GM18499 (cell line): ENCODE results near the gene ACTL6B.

Experiments used
- ATAC-seq: cut with Tn5 transposase; IDR thresholded peaks from one replicate; pipeline ENCODE4 v1.9.1; 2021; ENCODE audit warnings: moderate number of reproducible peaks; ENCODE audit not compliant: insufficient read depth, unreplicated experiment

ACTL6B gene

GRCh38 chr7:100630066-100630465 is 26.2 kb downstream of the ACTL6B start:
- no peak for ATAC-seq

GRCh38 chr7:100629117-100629716 is 27.0 kb downstream of the ACTL6B start:
- ATAC-seq: no peak

- ATAC-seq: no peak
These were observed 29.1 kb downstream of the ACTL6B start for GRCh38 chr7:100627238-100627549.

- no peak for ATAC-seq
These were observed 29.6 kb downstream of the ACTL6B start for GRCh38 chr7:100626530-100627237.

- ATAC-seq: no peak
These were observed 30.2 kb downstream of the ACTL6B start for GRCh38 chr7:100626055-100626454.

- no peak for ATAC-seq
These were observed 32.1 kb downstream of the ACTL6B start for GRCh38 chr7:100623951-100624824.

GRCh38 chr7:100621554-100621953 is 34.7 kb downstream of the ACTL6B start:
- ATAC-seq: no peak

GRCh38 chr7:100620804-100621203 is 35.4 kb downstream of the ACTL6B start:
- ATAC-seq: no peak

- ATAC-seq: no peak
These were observed 36.0 kb downstream of the ACTL6B start for GRCh38 chr7:100620239-100620638.

- no peak for ATAC-seq
These were observed 41.9 kb downstream of the ACTL6B start for GRCh38 chr7:100614308-100614861.

GRCh38 chr7:100613412-100614175 is 42.7 kb downstream of the ACTL6B start:
- ATAC-seq: no peak

GRCh38 chr7:100612730-100613390 is 43.4 kb downstream of the ACTL6B start:
- no peak for ATAC-seq

GRCh38 chr7:100611983-100612729 is 44.1 kb downstream of the ACTL6B start, which contains the start of gene MOSPD3:
Gene MOSPD3, plus strand, starts transcription at chr7:100612540. Its CDS starts 252 bp downstream, at chr7:100612792.
- ATAC-seq: peak; percentile 86

GRCh38 chr7:100609958-100610357 is 46.3 kb downstream of the ACTL6B start:
- ATAC-seq: no peak

- no peak for ATAC-seq
These were observed 49.1 kb downstream of the ACTL6B start for GRCh38 chr7:100607111-100607510.

GRCh38 chr7:100606313-100606712 is 49.9 kb downstream of the ACTL6B start:
- no peak for ATAC-seq

- ATAC-seq: no peak
These were observed 51.0 kb downstream of the ACTL6B start for GRCh38 chr7:100604976-100605911.
